Tongue (tissue), 2 donors: ENCODE data around the gene C20orf96. TPM values are rescaled to one million over a fixed set of nuclear protein-coding genes. Genes with fewer than 3 reads are reported as not detected.
"Not testable (repeated sequence)": the region's sequence is repeated elsewhere in the genome, so short reads cannot be mapped to it uniquely, and the experiment has no call there.

Source experiments
- DNase-seq: peaks from one replicate; pipeline ENCODE4 v3.0.0-alpha.2; 2015
- total RNA-seq: library from RNA; depleted of rRNA; stranded (reverse); fragments of >200 nt; gene quantifications from one replicate; pipeline ENCODE4 v1.2.3, GENCODE V29; 2014

Gene C20orf96
- total RNA-seq, 1 donor from 2014 or later = 5.5 TPM

DNA sequence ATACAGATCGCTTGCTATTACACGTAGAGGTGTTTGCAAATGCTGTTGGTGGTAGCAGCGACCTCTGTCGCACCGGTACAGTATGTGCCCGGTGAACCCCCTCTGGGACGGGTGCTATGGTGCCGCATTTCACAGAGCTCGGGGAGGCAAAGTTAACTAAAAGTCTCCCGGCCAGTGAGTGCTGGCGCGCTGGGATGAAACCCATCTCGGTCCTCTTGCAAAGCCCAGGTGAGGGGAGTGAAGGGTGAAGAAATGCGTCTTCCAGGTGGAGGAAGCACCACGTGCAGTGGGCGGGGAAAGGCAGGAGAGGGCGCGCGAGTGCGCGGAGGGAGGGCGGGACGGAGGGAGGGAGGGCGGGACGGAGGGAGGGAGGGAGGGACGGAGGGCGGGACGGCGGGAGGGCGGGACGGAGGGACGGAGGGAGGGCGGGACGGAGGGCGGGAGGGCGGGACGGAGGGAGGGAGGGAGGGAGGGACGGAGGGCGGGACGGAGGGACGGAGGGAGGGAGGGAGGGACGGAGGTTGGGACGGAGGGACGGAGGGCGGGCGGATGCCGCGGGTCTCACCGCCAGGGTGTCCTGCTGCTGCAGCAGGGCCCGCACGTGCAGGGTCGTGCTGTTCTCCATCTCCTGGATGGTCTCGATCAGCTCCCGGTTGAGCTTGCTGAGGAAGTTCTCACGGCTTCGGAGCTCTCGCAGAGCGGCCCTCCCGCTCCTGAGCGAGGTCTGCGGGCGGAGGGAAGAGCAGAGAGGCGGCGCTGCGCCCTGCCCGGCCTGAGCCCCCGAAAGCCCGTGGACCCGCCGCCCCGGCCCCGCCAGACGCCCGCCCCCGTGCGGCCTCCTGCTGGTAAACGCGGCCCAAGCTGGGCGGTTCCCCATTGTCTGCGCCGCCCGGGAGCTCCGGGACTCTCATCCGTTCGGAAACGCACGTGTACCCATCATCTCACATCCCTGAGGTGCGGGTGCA, 11.7 kb downstream of the C20orf96 start:
- DNase-seq = peak; percentile 70

GRCh38 chr20:278181-278580, 12.4 kb downstream of the C20orf96 start:
- no peak for DNase-seq

GRCh38 chr20:277496-277781, 13.1 kb downstream of the C20orf96 start:
- DNase-seq = no peak

DNA sequence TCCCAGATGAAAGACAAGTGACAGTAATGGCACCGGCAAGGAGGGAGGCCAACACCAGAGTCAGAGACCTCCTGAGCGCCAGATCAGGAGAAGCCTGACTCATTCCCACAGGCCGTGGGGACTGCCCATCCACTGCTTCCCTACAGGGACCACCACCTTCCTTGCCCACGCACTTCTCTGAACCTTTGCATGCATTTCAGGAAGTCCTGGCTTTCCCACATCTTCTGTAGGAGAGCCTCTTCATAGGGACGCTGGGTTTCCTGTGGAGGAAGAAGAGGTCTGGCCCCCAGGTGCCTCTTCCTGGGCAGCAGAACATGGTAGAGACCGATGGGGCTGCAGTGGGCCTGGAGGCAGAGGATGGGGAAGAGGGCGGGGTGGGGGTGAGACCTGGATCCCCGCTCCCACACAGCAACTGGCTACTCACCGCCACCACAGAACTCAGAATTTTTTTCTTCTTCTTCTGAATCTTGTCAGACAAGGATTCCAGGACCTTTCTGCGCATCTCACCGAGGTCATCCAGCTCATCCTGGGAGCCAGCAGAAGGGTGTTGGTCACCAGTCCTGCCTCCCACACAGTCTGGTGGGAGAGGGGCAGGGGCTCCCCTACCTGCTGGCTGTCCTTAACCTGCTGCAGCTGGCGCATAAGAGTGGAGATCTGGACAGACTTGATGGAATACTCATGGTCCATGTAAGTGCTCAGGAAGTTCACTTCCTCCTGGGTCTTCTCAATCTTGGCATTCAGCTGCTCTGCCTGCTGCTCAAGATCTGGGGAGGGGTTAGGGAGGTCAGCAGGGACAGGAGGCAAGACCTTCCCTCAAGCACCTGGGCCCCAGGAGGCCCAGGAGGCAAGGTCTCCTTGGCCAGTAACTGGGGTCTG, 13.7 kb downstream of the C20orf96 start:
- DNase-seq = no peak

DNA sequence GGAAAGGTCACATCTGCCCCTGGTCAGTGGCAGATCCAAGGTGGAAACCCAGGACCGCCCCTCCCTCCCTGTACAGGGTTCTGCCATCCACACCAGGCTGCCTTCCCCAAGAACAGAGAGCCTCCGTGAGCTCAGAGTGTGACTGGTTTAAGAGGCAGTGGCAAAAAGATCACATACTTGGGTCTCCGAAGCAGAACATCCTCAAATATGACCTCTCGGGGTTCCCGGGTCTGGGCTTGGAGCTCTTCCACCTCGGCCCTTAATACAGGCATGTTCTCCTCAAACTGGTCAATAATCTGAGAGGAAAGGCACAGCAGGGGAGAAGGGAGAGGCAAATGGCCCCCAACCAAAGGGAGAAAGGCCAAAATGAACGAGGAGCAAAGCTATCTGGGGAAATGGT, 14.8 kb downstream of the C20orf96 start:
- no peak for DNase-seq

DNA sequence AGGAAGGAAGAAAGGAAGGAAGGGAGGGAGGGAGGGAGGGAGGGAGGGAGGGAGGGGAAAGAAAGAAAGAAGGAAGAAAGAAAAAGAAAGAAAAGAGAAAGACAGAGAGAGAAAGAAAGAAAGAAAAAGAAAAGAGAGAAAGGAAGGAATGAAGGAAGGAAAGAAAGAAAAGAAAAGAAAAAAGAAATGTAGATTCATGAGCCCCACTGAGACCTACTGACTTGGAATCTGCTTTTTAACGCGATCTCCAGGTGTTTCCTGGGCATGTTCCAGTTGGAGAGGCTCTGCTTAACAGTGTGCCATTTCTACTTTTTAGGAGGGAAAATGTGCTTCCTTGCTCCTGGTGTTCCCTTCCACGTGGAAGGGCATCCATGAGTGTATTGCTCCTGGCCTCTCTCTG, 16.7 kb downstream of the C20orf96 start:
- DNase-seq = no peak

- DNase-seq = peak; percentile 29
These were observed 17.8 kb downstream of the C20orf96 start for GRCh38 chr20:272718-273117.

DNA sequence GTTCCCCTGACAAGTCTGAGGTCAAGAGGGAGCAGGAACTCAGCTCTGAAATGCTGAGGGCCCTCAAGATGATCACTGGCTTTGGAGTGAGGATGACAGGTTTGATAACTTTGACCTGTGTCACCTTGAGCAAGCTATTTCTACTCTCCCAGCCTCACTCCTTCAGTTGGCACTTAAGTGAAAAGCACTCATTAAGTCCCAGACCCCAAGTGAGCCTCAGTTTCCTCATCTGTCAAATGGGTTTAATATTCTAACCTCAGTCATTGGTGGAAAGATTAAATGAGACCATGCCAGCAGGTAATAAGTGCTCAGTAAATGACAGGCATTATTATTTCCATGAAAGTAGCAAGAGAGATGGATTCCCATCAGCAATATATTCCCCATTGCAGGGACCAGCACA, 19.0 kb downstream of the C20orf96 start:
- no peak for DNase-seq

GRCh38 chr20:271069-271468, 19.5 kb downstream of the C20orf96 start:
- no peak for DNase-seq

GRCh38 chr20:270517-270916, 20.0 kb downstream of the C20orf96 start:
- DNase-seq = no peak

DNA sequence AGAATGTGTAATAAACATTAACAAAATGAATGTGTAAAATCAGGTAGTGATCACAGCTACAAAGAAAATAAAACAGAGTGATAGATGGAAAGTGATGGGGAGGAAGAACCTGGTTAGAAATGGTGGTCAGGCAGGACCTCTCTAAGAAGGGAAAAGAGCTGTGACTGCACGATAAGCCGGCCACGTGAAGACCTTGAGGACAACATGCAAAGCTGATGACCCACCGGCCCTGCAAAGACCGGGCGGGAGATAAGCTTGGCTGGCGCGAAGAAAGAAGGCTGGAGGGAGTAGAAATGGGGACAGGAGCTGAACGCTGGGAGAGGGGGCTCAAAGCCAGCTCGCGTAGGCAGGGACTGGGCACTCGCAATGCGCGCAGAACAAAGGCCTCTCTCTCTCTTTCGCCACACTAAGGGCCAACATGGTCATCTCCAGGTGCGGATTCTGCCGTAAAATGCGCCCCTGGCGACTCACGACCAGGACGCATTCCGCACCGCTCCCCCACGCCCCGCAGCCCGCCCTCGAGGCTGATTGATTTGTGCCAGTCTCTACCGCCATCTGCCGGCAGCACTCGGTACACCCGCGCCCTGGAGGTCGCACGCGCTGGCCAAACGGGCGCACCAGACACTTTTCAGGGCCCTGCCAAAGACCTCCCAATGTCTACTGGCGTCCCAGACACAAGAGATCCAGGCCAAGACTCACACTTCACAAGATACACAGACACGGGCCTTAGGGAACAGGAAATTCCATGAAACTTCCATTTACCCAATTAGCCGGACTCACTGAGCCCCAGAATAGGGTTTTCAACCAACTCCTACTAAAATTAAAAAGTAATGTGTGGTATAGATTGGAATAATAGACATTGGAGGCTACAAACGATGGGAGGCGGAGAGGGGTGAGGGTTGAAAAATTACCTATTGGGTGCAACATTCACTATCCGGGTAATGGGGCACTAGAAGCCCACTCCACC, 23.7 kb downstream of the C20orf96 start:
- peak; percentile 91 for DNase-seq

GRCh38 chr20:263701-264100, 26.8 kb downstream of the C20orf96 start:
- DNase-seq = no peak

- no peak for DNase-seq
These were observed 30.6 kb downstream of the C20orf96 start for GRCh38 chr20:259981-260380.

- DNase-seq = no peak
These were observed 31.6 kb downstream of the C20orf96 start for GRCh38 chr20:258963-259362.

DNA sequence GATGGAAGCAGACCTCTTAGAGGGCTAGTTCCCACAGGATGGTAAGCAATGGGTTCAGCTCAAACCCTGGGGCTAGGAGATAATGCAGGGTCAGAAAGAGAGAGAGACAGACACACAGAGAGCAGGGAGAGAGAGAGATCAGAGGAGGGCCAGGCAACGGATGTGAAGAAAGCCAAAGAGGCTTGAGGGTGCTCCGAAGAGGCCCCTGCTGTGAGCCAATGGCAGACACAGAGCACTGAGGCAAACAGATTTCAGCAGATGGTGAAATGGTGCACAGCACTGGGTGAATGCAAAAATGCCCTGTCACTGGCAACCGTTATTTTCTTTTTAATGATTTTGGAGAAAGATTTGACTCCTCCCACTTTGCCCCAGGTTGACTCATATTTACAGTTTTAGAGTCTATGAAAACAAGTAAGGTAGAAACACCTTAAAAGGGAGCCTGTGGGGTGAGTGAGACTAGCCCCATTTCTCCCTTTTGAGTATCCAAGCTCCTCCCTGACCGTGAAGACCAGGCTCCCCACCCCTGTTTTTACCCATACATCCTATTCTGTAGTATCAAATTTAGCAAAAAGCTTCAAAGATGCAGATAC, 32.2 kb downstream of the C20orf96 start:
- no peak for DNase-seq

- DNase-seq = no peak
These were observed 33.1 kb downstream of the C20orf96 start, which contains the start of gene DEFB132 for GRCh38 chr20:257419-257818. Gene DEFB132 (plus strand): TSS chr20:257724. CDS start chr20:257779, 55 bp downstream.

DNA sequence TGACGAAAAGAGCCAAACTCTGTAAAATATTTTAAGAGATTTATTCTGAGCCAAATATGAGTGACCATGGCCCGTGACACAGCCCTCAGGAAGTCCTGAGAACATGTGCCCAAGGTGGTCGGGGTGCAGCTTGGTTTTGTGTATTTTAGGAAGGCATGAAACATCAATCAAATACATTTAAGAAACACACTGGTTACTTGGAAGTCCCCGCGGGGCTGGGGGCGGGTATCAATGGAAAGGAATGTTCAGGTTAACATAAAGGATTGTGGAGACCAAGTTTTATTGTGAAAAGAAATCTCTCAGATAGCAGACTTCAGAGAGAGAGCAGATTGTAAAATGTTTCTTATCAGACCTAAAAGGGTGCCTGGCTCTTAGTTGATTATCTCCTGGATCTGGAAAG, 37.1 kb downstream of the C20orf96 start:
- DNase-seq = not testable (repeated sequence)

- DNase-seq = no peak
These were observed 37.7 kb downstream of the C20orf96 start for GRCh38 chr20:252801-253200.

GRCh38 chr20:251354-251753, 39.2 kb downstream of the C20orf96 start:
- no peak for DNase-seq

- no peak for DNase-seq
These were observed 47.6 kb downstream of the C20orf96 start for GRCh38 chr20:242905-243304.

- DNase-seq = no peak
These were observed 52.6 kb downstream of the C20orf96 start for GRCh38 chr20:237929-238328.

- no peak for DNase-seq
These were observed 53.1 kb downstream of the C20orf96 start for GRCh38 chr20:237489-237888.
